ENCODE results near the gene ZNF473. TPM values are rescaled to one million over a fixed set of nuclear protein-coding genes. Genes with fewer than 3 reads are reported as not detected.

Gene ZNF473
- total RNA-seq, 2 experiments from 2014 or later, result 7.9 to 8.4 TPM

Other genes starting within 250 kb of the ZNF473 start
- 10 to 100 TPM; 20.1 to 23.0 TPM for gene FUZ, start 212.7 kb upstream of the ZNF473 start, total RNA-seq
- gene MED25, start 207.7 kb upstream of the ZNF473 start, total RNA-seq, result 10 to 100 TPM; 57.5 to 70.5 TPM
- gene PTOV1, start 174.8 kb upstream of the ZNF473 start, total RNA-seq, result 10 to 100 TPM; 78.2 to 79.4 TPM
- gene PNKP, start 158.4 kb upstream of the ZNF473 start, total RNA-seq, result 100 to 1,000 TPM; 130 to 133 TPM
- gene AKT1S1, start 148.7 kb upstream of the ZNF473 start, total RNA-seq, result 10 to 100 TPM; 13.4 to 21.2 TPM
- 10 to 100 TPM; 26.2 to 39.3 TPM for gene TBC1D17, start 148.3 kb upstream of the ZNF473 start, total RNA-seq
- gene IL4I1, start 129.1 kb upstream of the ZNF473 start, total RNA-seq, result 10 to 100 TPM in 1 of 2 experiments, 1 to 10 TPM in 1; 1.7 to 12.3 TPM
- gene ATF5, start 96.8 kb upstream of the ZNF473 start, total RNA-seq, result 10 to 100 TPM in 1 of 2 experiments, 1 to 10 TPM in 1; 8.4 to 13.7 TPM
- gene NUP62, start 96.5 kb upstream of the ZNF473 start, total RNA-seq, result 100 to 1,000 TPM; 128 to 192 TPM
- not detected for gene SIGLEC11, start 64.8 kb upstream of the ZNF473 start, total RNA-seq
- gene VRK3, start 633 bp upstream of the ZNF473 start, total RNA-seq, result 10 to 100 TPM; 70.5 to 71.3 TPM
- gene IZUMO2, start 137.3 kb downstream of the ZNF473 start, total RNA-seq, result not detected
- not detected for gene MYH14, start 177.6 kb downstream of the ZNF473 start, total RNA-seq

Data from activated CD8-positive, alpha-beta memory T cell treated with anti-CD3 and anti-CD28 coated beads, Interleukin-2, amount 10 ng/mL, durations not matched to agents 7 days and 5 days (primary cell).